Measurements from ENCODE around the gene PIEZO2.

The PIEZO2 gene

GRCh38 chr18:11046140-11046539, 103.2 kb downstream of the PIEZO2 start:
- Histone ChIP-seq H3F3A (ENCODE audit: control insufficient read depth, insufficient read depth) (no peaks in the 10 kb centered on the region), H3K4me2 (ENCODE audit: low read length) (no peak overlapping the region), H3K79me2 (ENCODE audit: control insufficient read depth, low read length) (no peaks in the 10 kb centered on the region), H3K36me3 (ENCODE audit: control insufficient read depth, low read length) (no peaks in the 10 kb centered on the region), H3K9me3 (ENCODE audit: control insufficient read depth, insufficient read depth, low read length) (no peaks in the 10 kb centered on the region), H3K4me3 (ENCODE audit: low read length) (no peak overlapping the region), H4K20me1 (ENCODE audit: control insufficient read depth, insufficient read depth, low read depth, low read length) (no peaks in the 10 kb centered on the region), H3K4me1 (ENCODE audit: control insufficient read depth, low read length) (no peaks in the 10 kb centered on the region), H3K27ac (ENCODE audit: low read depth, low read length) (no peak overlapping the region), H3K9me2 (replicated peaks; ENCODE audit: control insufficient read depth, low read length) (no peaks in the 10 kb centered on the region), H3K27me3 (ENCODE audit: control insufficient read depth, low read length) (no peaks in the 10 kb centered on the region)
- no peak for TF ChIP-seq EZH2phosphoT487 (IDR thresholded peaks at IDR 0.05; ENCODE audit: borderline replicate concordance, low read length)
- no peak for TF ChIP-seq CTCF (IDR thresholded peaks at IDR 0.05; ENCODE audit: low read depth, low read length, poor library complexity, severe bottlenecking)

- no peak for TF ChIP-seq CTCF (IDR thresholded peaks at IDR 0.05; ENCODE audit: low read depth, low read length, poor library complexity, severe bottlenecking)
- no peak for TF ChIP-seq EZH2phosphoT487 (IDR thresholded peaks at IDR 0.05; ENCODE audit: borderline replicate concordance, low read length)
- Histone ChIP-seq H3K9me2 (replicated peaks; ENCODE audit: control insufficient read depth, low read length) (no peaks in the 10 kb centered on the region), H3K27ac (ENCODE audit: low read depth, low read length) (no peak overlapping the region)
Observed at GRCh38 chr18:11043694-11044093, 105.7 kb downstream of the PIEZO2 start.

GRCh38 chr18:11042247-11042646, 107.1 kb downstream of the PIEZO2 start:
- Histone ChIP-seq H3K4me1 (ENCODE audit: control insufficient read depth, low read length) (no peaks in the 10 kb centered on the region), H3F3A (ENCODE audit: control insufficient read depth, insufficient read depth) (no peaks in the 10 kb centered on the region), H3K4me3 (ENCODE audit: low read length) (no peak overlapping the region), H3K9me3 (ENCODE audit: control insufficient read depth, insufficient read depth, low read length) (no peaks in the 10 kb centered on the region), H3K27me3 (ENCODE audit: control insufficient read depth, low read length) (no peaks in the 10 kb centered on the region), H3K4me2 (ENCODE audit: low read length) (no peak overlapping the region), H4K20me1 (ENCODE audit: control insufficient read depth, insufficient read depth, low read depth, low read length) (no peaks in the 10 kb centered on the region), H3K27ac (ENCODE audit: low read depth, low read length) (no peak overlapping the region), H3K79me2 (ENCODE audit: control insufficient read depth, low read length) (no peaks in the 10 kb centered on the region), H3K9me2 (replicated peaks; ENCODE audit: control insufficient read depth, low read length) (no peaks in the 10 kb centered on the region), H3K36me3 (ENCODE audit: control insufficient read depth, low read length) (no peaks in the 10 kb centered on the region)
- TF ChIP-seq CTCF (IDR thresholded peaks at IDR 0.05; ENCODE audit: low read depth, low read length, poor library complexity, severe bottlenecking) (no peak), EZH2phosphoT487 (IDR thresholded peaks at IDR 0.05; ENCODE audit: borderline replicate concordance, low read length) (no peak)

More at GRCh38 chr18:11043694-11044093, 105.7 kb downstream of the PIEZO2 start:
- Histone ChIP-seq H3K9me3 (ENCODE audit: control insufficient read depth, insufficient read depth, low read length) (no peaks in the 10 kb centered on the region), H3K4me3 (ENCODE audit: low read length) (no peak overlapping the region), H3K79me2 (ENCODE audit: control insufficient read depth, low read length) (no peaks in the 10 kb centered on the region), H3K4me1 (ENCODE audit: control insufficient read depth, low read length) (no peaks in the 10 kb centered on the region), H3K4me2 (ENCODE audit: low read length) (no peak overlapping the region), H3K36me3 (ENCODE audit: control insufficient read depth, low read length) (no peaks in the 10 kb centered on the region), H4K20me1 (ENCODE audit: control insufficient read depth, insufficient read depth, low read depth, low read length) (no peaks in the 10 kb centered on the region), H3K27me3 (ENCODE audit: control insufficient read depth, low read length) (no peaks in the 10 kb centered on the region), H3F3A (ENCODE audit: control insufficient read depth, insufficient read depth) (no peaks in the 10 kb centered on the region)

Data from DOHH2 (cell line).